K562 (cell line): ENCODE results near the gene SPHK1. TPM values are rescaled to one million over a fixed set of nuclear protein-coding genes. Genes with fewer than 3 reads are reported as not detected.
A peak's percentile ranks its signal among the peaks of the same experiment; 100 is the strongest.

Source experiments
- CCAR2 ChIP-seq: fragments of 200-400 bp; formaldehyde crosslinking; IDR thresholded peaks from 2 replicates; pipeline ENCODE4 v1.6.1; 2017; ENCODE audit warnings: mild to moderate bottlenecking, low read depth, low read length
- CREM ChIP-seq: IDR thresholded peaks from 2 replicates; pipeline ENCODE4 v1.6.1; 2014; ENCODE audit warnings: antibody characterized with exemption, low read depth
- DACH1 ChIP-seq: fragments of 450-650 bp; IDR thresholded peaks from 2 replicates; pipeline ENCODE4 v1.6.1; 2018; ENCODE audit not compliant: partially characterized antibody
- DPF2 ChIP-seq: fragments of 450-650 bp; IDR thresholded peaks from 2 replicates; pipeline ENCODE4 v1.6.1; 2016
- RB1 ChIP-seq: fragments of 450-650 bp; IDR thresholded peaks from 2 replicates; pipeline ENCODE4 v1.6.1; 2017; ENCODE audit warnings: low read depth, mild to moderate bottlenecking
- TAL1 ChIP-seq: fragments of 450-650 bp; IDR thresholded peaks from 2 replicates; pipeline ENCODE4 v1.6.1; 2016; ENCODE audit warnings: mild to moderate bottlenecking
- ZNF134 ChIP-seq: fragments of 250-450 bp; sonication (Bioruptor Pico); conservative IDR thresholded peaks from 2 replicates; pipeline ENCODE4 v1.4.0; 2020
- polyA plus RNA-seq, 8 experiments: library from polyadenylated mRNA; depleted of rRNA in 4 of 8; stranded (reverse) in 5 of 8; unstranded in 3 of 8; fragments of >200 nt; fragmentation: Nextera tagmentation in 2 of 8; fragmentation: Illumina TruSeq in 1 of 8; extraction: Ambion mirVana in 2 of 8; extraction: Trizol in 1 of 8; gene quantifications; 2 replicates each; pipeline versions ENCODE4 v1.2.1 to v1.2.3, GENCODE V29; 2011 to 2014; ENCODE audit warnings: inconsistent platforms in 1 of 8, missing spikeins in 1 of 8
- total RNA-seq, 7 experiments: library from RNA; depleted of rRNA in 6 of 7; stranded (reverse); fragments of >200 nt in 6 of 7; fragmentation: Illumina TruSeq in 2 of 7; extraction: Trizol in 2 of 7; gene quantifications; 2 replicates each; pipeline versions ENCODE4 v1.2.1 to v1.2.3, GENCODE V29; 2011 to 2021; ENCODE audit warnings: low replicate concordance in 1 of 7
- TF ChIP-seq, protein P1 (sequence below), 2 experiments: fragments of 450-650 bp; IDR thresholded peaks; 2 replicates each; pipeline ENCODE4 v1.6.1; 2016; ENCODE audit warnings: mild to moderate bottlenecking in 2 of 2, borderline replicate concordance in 1 of 2, low read depth in 1 of 2, moderate library complexity in 1 of 2
- TF ChIP-seq, protein P2 (sequence below): fragments of 250-450 bp; sonication (Bioruptor Pico); IDR thresholded peaks from 2 replicates; pipeline ENCODE4 v1.4.0; 2020
- TF ChIP-seq, protein P3 (sequence below): fragments of 450-650 bp; IDR thresholded peaks from 2 replicates; pipeline ENCODE4 v1.6.1; 2017; ENCODE audit warnings: antibody characterized with exemption

Gene SPHK1
- total and polyA plus RNA-seq, 9 of the 15 experiments (the other 6 are each of a cell fraction or from before 2014, with no cell fraction given): 0.21 to 60.3 (median 14.5) TPM

DNA sequence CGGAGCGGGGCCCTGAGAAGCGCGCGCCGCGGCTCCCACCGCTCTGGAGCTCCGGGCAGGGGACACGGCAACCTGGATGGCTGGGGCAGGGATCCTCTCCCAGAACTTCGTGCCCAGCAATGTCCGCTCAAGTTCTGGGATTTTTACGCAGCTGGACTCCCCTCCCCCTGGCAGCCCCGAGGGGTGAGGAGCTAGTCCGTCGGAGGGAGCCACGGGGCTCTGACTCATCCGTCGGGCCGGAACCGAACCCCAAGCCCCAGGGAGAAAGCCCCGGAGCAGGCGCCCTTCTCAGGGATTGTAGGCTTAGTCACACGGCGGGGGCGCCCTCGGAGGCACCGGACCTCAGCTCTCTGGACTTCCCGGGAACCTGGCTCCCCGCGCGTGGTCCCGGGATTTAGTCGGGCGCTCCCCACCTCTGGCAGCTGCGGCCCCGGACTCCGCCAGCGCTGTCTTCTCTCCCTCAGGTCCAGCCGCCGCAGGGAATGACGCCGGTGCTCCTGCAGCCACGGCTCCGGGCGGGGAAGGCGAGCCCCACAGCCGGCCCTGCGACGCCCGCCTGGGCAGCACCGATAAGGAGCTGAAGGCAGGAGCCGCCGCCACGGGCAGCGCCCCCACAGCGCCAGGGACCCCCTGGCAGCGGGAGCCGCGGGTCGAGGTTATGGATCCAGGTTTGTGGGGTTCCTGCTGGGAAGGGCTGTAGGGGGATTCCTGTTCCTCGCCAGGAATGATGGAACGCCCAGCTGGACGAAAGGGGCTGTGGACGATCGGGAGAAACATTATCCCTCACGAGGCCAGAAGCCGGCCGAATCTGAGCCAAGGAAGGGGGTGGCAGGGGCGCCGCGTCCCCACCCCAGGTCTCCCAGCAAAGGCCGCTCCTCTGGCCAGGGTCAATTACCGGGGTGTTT lies 830 bp downstream of the SPHK1 start (continued):
- TF ChIP-seq, protein P1, sequence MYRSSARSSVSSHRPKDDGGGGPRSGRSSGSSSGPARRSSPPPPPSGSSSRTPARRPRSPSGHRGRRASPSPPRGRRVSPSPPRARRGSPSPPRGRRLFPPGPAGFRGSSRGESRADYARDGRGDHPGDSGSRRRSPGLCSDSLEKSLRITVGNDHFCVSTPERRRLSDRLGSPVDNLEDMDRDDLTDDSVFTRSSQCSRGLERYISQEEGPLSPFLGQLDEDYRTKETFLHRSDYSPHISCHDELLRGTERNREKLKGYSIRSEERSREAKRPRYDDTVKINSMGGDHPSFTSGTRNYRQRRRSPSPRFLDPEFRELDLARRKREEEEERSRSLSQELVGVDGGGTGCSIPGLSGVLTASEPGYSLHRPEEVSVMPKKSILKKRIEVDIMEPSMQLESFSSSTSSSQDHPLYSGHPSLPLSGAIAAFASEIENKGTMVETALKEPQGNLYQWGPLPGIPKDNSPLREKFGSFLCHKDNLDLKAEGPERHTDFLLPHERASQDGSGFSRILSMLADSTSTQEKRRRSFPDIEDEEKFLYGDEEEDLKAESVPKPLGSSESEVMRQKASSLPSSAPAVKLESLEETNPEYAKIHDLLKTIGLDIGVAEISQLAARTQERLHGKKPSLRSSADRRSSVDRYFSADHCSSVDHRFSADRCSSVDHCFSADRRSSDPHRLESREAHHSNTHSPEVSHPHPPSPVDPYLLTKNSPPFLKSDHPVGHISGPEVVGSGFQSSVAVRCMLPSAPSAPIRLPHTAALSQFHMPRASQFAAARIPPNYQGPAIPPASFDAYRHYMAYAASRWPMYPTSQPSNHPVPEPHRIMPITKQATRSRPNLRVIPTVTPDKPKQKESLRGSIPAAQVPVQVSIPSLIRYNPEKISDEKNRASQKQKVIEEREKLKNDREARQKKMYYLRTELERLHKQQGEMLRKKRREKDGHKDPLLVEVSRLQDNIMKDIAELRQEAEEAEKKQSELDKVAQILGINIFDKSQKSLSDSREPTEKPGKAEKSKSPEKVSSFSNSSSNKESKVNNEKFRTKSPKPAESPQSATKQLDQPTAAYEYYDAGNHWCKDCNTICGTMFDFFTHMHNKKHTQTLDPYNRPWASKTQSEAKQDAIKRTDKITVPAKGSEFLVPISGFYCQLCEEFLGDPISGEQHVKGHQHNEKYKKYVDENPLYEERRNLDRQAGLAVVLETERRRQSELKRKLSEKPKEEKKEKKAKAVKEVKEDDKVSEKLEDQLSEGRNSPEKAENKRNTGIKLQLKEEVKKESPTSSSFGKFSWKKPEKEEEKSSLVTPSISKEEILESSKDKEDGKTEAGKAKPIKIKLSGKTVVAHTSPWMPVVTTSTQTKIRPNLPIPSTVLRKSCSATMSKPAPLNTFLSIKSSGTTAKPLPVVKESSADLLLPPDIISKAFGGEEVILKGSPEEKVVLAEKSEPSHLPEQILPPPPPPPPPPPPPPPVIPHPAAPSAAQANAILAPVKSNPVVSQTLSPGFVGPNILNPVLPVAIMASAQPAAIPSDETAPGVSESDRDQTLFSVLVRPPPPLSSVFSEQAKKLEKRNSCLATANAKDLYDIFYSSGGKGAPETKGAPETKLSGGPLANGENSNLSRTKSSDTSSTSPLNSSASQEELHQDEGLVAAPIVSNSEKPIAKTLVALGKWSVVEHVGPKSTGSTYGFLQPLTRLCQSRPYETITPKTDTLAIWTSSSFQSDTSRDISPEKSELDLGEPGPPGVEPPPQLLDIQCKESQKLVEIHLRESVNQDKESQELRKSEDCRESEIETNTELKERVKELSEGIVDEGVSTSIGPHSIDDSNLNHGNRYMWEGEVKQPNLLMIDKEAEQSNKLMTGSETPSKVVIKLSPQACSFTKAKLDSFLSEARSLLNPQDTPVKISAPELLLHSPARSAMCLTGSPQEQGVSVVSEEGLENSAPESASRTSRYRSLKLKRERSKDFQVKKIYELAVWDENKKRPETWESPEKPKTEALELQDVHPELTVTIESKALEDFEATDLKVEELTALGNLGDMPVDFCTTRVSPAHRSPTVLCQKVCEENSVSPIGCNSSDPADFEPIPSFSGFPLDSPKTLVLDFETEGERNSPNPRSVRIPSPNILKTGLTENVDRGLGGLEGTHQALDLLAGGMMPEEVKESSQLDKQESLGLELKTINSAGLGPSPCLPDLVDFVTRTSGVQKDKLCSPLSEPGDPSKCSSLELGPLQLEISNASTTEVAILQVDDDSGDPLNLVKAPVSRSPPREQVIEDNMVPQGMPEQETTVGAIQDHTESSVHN (IDR thresholded peaks at IDR 0.05; ENCODE audit: borderline replicate concordance in 1 of 2, low read depth in 1 of 2): no peak
- peak; percentile 10; the same call in 1 of the 2 replicates for TF ChIP-seq RB1
- TF ChIP-seq CREM: peak; percentile 5; the same call in 1 of the 2 replicates
- TF ChIP-seq, protein P2, sequence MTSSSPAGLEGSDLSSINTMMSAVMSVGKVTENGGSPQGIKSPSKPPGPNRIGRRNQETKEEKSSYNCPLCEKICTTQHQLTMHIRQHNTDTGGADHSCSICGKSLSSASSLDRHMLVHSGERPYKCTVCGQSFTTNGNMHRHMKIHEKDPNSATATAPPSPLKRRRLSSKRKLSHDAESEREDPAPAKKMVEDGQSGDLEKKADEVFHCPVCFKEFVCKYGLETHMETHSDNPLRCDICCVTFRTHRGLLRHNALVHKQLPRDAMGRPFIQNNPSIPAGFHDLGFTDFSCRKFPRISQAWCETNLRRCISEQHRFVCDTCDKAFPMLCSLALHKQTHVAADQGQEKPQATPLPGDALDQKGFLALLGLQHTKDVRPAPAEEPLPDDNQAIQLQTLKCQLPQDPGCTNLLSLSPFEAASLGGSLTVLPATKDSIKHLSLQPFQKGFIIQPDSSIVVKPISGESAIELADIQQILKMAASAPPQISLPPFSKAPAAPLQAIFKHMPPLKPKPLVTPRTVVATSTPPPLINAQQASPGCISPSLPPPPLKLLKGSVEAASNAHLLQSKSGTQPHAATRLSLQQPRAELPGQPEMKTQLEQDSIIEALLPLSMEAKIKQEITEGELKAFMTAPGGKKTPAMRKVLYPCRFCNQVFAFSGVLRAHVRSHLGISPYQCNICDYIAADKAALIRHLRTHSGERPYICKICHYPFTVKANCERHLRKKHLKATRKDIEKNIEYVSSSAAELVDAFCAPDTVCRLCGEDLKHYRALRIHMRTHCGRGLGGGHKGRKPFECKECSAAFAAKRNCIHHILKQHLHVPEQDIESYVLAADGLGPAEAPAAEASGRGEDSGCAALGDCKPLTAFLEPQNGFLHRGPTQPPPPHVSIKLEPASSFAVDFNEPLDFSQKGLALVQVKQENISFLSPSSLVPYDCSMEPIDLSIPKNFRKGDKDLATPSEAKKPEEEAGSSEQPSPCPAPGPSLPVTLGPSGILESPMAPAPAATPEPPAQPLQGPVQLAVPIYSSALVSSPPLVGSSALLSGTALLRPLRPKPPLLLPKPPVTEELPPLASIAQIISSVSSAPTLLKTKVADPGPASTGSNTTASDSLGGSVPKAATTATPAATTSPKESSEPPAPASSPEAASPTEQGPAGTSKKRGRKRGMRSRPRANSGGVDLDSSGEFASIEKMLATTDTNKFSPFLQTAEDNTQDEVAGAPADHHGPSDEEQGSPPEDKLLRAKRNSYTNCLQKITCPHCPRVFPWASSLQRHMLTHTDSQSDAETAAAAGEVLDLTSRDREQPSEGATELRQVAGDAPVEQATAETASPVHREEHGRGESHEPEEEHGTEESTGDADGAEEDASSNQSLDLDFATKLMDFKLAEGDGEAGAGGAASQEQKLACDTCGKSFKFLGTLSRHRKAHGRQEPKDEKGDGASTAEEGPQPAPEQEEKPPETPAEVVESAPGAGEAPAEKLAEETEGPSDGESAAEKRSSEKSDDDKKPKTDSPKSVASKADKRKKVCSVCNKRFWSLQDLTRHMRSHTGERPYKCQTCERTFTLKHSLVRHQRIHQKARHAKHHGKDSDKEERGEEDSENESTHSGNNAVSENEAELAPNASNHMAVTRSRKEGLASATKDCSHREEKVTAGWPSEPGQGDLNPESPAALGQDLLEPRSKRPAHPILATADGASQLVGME: no peak
- TF ChIP-seq, protein P3, sequence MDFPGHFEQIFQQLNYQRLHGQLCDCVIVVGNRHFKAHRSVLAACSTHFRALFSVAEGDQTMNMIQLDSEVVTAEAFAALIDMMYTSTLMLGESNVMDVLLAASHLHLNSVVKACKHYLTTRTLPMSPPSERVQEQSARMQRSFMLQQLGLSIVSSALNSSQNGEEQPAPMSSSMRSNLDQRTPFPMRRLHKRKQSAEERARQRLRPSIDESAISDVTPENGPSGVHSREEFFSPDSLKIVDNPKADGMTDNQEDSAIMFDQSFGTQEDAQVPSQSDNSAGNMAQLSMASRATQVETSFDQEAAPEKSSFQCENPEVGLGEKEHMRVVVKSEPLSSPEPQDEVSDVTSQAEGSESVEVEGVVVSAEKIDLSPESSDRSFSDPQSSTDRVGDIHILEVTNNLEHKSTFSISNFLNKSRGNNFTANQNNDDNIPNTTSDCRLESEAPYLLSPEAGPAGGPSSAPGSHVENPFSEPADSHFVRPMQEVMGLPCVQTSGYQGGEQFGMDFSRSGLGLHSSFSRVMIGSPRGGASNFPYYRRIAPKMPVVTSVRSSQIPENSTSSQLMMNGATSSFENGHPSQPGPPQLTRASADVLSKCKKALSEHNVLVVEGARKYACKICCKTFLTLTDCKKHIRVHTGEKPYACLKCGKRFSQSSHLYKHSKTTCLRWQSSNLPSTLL: no peak
- peak; percentile 43; the same call in 1 of the 2 replicates for TF ChIP-seq DPF2
- TF ChIP-seq DACH1: peak; percentile 31
- TF ChIP-seq ZNF134 (CRISPR knock-in tag): no peak
- no peak for TF ChIP-seq CCAR2
- TF ChIP-seq TAL1: peak; percentile 52
